Esophagus muscularis mucosa (tissue), 3 donors: ENCODE data around the gene CCDC106.

ENCODE experiments used
- POLR2A ChIP-seq: fragments of 450-650 bp; IDR thresholded peaks from one replicate; pipeline ENCODE4 v1.6.1; 2017; ENCODE audit warnings: antibody characterized with exemption, moderate library complexity, mild to moderate bottlenecking, low read depth
- TF ChIP-seq, protein P1 (sequence below), 3 experiments: fragments of 200-600 bp in 2 of 3; fragments of 450-650 bp in 1 of 3; sonication (generic) in 2 of 3; IDR thresholded peaks; one replicate each; pipeline ENCODE4 v1.5.1; 2017 to 2019; ENCODE audit warnings: antibody characterized with exemption in 3 of 3, mild to moderate bottlenecking in 2 of 3, moderate library complexity in 1 of 3

DNA sequence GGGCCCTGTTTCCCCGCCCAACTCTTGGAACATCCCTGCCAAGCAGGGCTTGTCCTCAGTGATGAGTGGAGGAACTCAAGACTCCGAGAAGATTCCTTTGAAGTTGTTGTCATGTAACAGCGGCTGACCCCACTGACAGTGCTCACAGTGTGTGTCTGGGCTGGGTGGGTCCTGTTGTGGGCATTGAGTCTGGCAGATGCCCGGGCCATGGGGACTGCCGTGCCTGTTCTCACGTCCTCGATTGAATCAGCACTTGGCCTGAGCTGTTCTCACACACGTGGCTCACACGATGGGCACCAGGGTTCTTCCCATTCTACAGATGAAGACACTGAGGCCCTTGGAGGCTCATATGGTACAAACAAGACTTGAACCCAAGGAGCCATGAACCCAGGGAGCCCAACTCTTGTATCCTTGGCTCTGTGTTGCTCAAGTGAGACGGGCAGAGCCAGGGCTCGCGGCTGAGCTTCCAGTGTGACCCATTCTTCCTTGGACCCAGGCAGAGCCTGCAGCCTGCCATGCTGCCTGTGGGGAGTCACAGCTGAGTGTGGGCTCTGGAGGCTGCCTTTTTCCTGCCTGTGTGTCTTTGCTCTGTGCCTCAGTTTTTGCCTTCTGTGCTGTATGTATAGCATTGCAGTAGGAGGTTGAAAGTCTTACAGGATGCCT is 18.5 kb downstream of the CCDC106 start:
- no peak for TF ChIP-seq POLR2A
- TF ChIP-seq, protein P1, sequence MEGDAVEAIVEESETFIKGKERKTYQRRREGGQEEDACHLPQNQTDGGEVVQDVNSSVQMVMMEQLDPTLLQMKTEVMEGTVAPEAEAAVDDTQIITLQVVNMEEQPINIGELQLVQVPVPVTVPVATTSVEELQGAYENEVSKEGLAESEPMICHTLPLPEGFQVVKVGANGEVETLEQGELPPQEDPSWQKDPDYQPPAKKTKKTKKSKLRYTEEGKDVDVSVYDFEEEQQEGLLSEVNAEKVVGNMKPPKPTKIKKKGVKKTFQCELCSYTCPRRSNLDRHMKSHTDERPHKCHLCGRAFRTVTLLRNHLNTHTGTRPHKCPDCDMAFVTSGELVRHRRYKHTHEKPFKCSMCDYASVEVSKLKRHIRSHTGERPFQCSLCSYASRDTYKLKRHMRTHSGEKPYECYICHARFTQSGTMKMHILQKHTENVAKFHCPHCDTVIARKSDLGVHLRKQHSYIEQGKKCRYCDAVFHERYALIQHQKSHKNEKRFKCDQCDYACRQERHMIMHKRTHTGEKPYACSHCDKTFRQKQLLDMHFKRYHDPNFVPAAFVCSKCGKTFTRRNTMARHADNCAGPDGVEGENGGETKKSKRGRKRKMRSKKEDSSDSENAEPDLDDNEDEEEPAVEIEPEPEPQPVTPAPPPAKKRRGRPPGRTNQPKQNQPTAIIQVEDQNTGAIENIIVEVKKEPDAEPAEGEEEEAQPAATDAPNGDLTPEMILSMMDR (IDR thresholded peaks at IDR 0.05): no peak
